Stimulated activated CD4-positive, alpha-beta T cell treated with anti-CD3 and anti-CD28 coated beads, TNF-alpha, amount 100 ng/mL, for 24 hours (primary cell): ENCODE measurements around the gene ZSWIM6.

Experiments used
- DNase-seq, 3 experiments: peaks; one replicate each; pipeline ENCODE4 v3.0.0-alpha.2; 2020; ENCODE audit warnings: low read depth in 3 of 3

Gene ZSWIM6

GRCh38 chr5:61479850-61480614 is 148.0 kb downstream of the ZSWIM6 start:
- no peak for DNase-seq

DNA sequence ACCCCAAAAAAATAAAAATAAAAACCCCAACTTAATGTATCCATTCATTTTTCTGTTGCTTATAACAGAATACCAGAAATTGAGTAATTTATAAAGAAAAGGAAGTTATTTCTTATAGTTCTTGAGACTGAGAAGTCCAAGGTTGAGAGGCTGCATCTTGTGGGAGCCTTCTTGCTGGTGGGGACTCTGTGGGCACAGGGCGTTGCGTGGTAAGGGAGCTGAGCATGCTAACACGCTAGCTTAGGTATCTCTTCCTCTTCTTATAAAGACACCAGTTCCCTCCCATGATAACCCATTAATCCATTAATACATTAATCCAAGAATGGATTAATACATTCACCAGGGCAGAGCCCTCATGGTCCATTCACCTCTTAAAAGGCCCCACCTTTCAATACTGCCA is 150.9 kb downstream of the ZSWIM6 start:
- no peak for DNase-seq

DNA sequence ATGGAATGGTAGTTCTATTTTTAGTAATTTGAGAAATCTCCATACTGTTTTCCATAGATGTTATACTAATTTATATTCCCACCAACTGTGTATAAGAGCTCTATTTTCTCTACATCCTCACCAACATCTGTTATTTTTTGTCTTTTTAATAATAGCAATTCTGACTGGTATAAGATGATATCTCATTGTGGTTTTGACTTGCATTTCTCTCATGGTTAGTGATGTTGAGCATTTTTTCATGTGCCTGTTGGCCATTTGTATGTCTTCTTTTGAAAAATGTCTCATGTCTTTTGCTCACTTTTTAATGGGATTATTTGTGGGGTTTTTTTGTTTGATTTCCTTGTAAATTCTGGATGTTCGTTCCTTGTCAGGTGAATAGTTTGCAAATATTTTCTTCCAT is 154.4 kb downstream of the ZSWIM6 start:
- DNase-seq = no peak

GRCh38 chr5:61489574-61489973 is 157.5 kb downstream of the ZSWIM6 start:
- DNase-seq = no peak

DNA sequence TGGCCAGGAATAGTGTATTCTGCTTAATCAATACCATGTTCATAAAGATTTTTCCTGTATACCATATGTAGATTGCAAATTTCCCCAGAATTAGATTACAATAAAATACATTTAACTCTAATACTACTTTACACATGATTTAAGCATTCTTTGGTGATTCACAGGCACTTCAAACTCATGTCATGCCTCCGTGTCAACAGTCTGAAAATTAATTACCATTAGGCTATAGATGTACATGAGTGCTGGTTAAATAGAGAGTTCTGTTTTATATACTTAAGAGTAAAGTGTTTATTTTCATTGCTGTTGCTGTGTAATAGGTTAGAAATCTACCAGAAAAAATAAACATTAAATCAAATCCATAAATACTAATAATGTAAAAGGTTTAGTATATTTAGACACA is 159.8 kb downstream of the ZSWIM6 start:
- no peak for DNase-seq

GRCh38 chr5:61493973-61494372 is 161.9 kb downstream of the ZSWIM6 start:
- DNase-seq = no peak

DNA sequence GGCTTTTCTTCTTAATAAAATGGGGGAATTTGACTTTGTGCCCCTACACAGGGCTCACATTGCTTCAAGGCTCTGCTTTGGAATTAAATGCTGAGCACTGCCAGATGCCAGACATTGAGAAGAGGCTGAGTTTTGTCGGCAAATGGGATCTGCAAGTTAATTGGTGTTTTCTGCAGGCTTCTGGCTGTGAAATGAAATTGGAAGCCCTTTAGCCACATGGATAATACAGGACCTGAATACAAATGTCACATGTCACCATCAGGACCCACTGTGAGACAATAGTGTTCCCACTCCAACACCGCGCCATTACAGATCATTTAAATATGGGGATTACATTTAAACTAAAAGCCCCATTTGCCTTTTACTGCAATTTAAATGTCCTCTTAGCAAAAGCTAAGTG is 164.4 kb downstream of the ZSWIM6 start:
- no peak for DNase-seq

DNA sequence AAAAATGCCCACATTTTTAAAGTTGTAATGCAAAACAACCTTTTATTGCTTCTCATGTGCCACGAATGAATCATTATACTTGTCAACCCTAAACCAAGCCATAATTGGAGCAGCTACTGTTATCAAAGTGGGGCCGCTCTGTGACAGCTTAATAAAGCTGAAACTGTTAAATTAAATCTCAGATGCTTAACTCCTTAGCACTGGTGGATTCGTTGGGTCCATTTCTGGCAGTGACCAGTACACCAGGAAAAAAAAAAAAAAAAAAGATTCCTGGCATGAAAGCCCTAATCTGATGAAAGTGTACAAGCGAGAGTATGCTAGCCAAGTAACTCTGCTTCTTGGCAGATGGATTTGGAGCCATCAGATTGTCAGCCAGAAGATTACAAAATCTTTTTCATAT is 164.8 kb downstream of the ZSWIM6 start:
- no peak for DNase-seq

DNA sequence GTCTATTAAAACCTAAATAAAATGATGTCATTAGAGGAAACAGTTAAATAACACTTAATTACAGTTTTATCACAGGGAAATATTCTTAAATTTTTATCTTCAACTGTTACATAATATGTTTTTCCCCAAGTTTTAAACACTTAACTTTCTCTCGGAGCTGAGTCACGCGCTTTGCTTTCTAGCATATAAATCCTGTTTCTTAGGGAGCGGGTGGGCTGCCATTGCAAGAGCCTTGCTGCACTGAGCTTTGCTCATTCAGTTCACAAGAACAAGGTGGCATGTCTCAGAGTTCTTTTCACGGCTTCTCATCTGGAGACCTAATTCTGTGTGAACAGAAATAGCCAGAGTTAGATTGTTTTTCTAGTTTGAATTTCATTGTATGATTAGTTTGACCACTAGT is 166.1 kb downstream of the ZSWIM6 start:
- no peak for DNase-seq

DNA sequence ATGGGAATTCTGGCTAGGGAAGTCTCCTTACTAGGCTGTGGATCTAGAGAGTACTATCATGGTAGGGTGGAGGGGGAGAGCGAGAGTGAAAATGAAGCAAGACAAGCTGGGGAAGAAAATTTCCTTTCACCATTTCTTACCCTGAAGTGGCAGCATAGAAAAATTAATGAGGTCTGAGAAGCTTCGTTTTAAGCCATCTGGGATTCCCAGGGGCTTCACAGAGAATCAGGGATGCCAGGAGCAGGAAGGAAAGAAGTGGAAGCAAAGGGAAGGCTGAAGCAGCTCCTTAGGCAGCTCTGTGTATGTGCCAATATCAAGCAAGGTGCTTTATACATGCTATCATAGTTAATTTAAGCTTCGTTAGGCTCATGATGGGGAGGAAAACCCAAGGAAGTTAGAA is 169.9 kb downstream of the ZSWIM6 start:
- DNase-seq = no peak

GRCh38 chr5:61504143-61504770 is 172.2 kb downstream of the ZSWIM6 start:
- no peak for DNase-seq

GRCh38 chr5:61505281-61505680 is 173.2 kb downstream of the ZSWIM6 start:
- no peak for DNase-seq

DNA sequence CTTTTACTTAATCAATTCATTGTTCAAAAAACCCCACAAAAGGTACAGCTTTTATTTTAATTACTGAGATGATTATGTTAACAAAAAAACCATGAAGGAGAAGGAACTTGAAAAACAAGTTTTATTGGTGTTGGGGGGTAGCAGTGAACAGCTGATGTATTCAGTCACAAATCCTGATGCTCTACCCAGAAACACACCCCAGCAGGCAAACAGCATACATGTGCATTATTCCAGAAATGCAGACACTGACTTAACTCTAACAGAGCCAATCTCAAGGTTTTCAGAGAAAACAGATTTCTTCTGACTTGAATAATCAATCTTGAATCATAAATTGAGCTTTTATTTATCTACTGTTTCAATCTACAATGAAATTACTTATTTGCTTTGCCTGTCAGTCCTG is 175.2 kb downstream of the ZSWIM6 start:
- DNase-seq = no peak

- DNase-seq = no peak
Observed at GRCh38 chr5:61516946-61517345, 184.9 kb downstream of the ZSWIM6 start.

DNA sequence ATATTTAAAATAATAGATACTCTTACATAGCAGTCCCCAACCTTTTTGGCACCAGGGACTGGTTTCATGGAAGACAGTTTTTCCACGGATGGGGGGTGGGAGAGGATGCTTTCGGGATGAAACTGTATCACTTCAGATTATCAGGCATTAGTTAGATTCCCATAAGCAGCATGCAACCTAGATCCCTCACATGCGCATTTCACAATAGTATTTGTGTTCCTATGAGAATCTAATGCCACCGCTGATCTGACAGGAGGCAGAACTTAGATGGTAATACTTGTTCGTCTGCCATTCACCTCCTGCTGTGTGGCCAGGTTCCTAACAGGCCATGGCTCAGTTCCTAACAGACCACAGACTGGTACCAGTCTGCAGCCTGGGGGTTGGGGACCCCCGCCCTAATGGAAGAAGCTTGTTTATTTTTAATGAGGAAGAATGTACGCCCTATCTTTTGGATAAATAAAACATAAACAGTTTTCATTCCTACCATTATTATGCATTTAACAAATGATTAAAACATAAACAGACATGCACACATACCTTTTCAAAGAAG is 187.7 kb downstream of the ZSWIM6 start:
- no peak for DNase-seq

DNA sequence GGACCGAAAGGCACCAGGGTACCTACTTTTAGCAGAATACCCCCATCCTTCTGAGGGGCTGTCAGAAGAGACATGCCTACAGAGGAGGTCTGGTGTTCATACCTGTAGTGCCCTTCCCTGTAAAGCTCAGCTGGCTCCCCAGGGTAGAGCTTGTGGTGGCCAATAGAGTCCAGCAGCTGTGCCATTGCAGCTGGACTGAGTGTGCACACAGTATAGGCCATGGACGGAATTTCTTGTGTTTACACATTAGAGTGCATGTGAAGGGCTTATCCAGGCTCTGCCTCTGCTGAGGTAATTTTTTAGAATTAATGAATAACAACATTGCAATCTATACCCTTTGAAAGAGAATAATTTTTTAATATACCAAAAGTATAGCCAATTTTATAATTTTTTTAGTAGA is 191.0 kb downstream of the ZSWIM6 start:
- DNase-seq = no peak

GRCh38 chr5:61523997-61524396 is 191.9 kb downstream of the ZSWIM6 start:
- no peak for DNase-seq

GRCh38 chr5:61525512-61526206 is 193.6 kb downstream of the ZSWIM6 start:
- DNase-seq = no peak

- no peak for DNase-seq
Observed at GRCh38 chr5:61526207-61526519, 194.1 kb downstream of the ZSWIM6 start.

- DNase-seq = no peak
Observed at GRCh38 chr5:61532983-61533382, 200.9 kb downstream of the ZSWIM6 start.

DNA sequence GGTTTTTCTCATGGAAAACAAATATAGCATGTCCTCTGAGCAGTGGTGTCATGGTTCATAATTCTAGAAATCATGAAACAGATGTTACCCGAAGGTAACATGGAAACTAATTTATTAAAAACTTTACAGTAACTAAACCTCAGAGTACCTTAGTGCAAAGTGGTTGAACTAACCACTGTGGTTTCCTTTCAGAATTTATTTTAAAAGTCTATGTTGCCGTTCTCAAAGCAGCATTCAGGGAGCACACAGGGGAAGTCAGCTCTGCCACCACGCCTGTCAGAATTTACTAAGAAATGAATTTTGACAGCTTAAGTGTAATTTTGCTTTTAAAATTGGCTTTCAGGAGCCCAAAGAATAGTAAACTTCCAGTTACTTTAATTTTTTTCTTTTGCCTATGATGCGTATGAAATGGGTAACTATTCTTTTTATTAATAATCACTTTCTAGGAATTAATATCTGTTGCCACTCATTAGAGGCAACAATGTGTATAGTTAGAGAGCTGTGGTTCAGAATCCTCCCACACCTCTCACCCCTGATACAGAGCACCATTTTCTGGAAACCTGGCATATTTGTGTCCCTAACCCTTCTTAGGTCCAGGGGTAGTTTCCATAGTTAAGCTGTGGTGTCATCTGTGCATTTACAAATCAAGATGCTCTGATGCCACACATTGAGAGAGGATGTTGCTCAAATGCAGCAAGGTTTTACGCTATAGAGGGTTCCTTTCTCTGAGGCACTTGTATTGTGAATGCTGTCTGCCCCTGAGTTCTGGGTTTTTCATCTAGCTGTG is 202.6 kb downstream of the ZSWIM6 start:
- no peak for DNase-seq

DNA sequence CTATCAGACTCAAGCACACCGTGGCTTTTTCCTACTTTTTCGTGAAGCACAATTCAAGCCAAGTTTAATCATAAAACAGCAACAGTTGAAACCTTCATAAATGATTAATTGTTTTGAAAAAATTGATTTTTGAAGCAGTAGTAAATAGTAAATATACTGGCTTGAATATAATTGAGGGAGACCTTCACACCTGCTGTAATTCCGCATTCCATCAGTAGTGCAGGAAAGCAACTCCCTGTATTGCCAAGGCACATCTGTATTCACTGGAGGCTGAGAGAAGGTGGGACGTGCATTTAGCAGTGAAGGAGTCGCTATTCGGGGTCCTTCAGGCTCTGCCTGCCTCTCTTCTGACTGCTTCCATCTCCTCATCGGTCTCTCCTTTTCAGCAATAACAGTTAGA is 203.8 kb downstream of the ZSWIM6 start:
- DNase-seq = no peak
